H1 (cell line): ENCODE data around the gene QPCT. TPM values are rescaled to one million over a fixed set of nuclear protein-coding genes. Genes with fewer than 3 reads are reported as not detected.

Experiments
- CTCF ChIA-PET: fragments of 300-600 bp; sonication (Branson Sonifier 250); formaldehyde crosslinking; loops from one replicate; lab custom pipeline; 2021; ENCODE audit not compliant: partially characterized antibody; lab: Charles Lee
- POLR2A ChIA-PET: fragments of 300-600 bp; sonication (Branson Sonifier 250); formaldehyde crosslinking; loops from one replicate; lab custom pipeline; 2021; ENCODE audit warnings: inconsistent platforms; ENCODE audit not compliant: partially characterized antibody; lab: Charles Lee
- DNase-seq, 2 experiments: peaks; one replicate each; pipeline versions ENCODE4 v3.0.0 to v3.0.0-alpha.2; 2010 to 2022; ENCODE audit warnings: low spot score in 2 of 2, low read depth in 1 of 2, mixed read lengths in 1 of 2
- FAIRE-seq: peaks from 2 replicates; lab custom pipeline; 2011; peaks lifted over from hg19 to GRCh38; lab: Jason Lieb, UNC
- H2AFZ ChIP-seq: 2 replicates; pipeline ENCODE4 v1.8.1; 2012; ENCODE audit warnings: low read length, inconsistent platforms
- H2AK5ac ChIP-seq: 2 replicates; pipeline ENCODE4 v1.6.1; 2013; ENCODE audit warnings: low read depth, low read length
- H2BK120ac ChIP-seq: replicated peaks from 2 replicates; pipeline ENCODE3; 2013; ENCODE audit warnings: low read depth, low read length, inconsistent platforms
- H2BK12ac ChIP-seq: 2 replicates; pipeline ENCODE4 v1.6.1; 2013; ENCODE audit warnings: low read depth, low read length
- H2BK15ac ChIP-seq: 2 replicates; pipeline ENCODE4 v1.6.1; 2013; ENCODE audit warnings: low read length
- H2BK20ac ChIP-seq: 2 replicates; pipeline ENCODE4 v1.6.1; 2013; ENCODE audit warnings: low read length
- H2BK5ac ChIP-seq: 2 replicates; pipeline ENCODE4 v1.6.1; 2013; ENCODE audit warnings: low read depth, low read length
- H3K14ac ChIP-seq: 2 replicates; pipeline ENCODE4 v1.6.1; 2013; ENCODE audit warnings: inconsistent platforms; ENCODE audit not compliant: insufficient read length
- H3K18ac ChIP-seq: 2 replicates; pipeline ENCODE4 v1.6.1; 2013; ENCODE audit warnings: low read length; ENCODE audit errors: extremely low read depth
- H3K23ac ChIP-seq: 2 replicates; pipeline ENCODE4 v1.6.1; 2013; ENCODE audit warnings: inconsistent platforms; ENCODE audit not compliant: insufficient read length
- H3K23me2 ChIP-seq: 2 replicates; pipeline ENCODE4 v1.6.1; 2013; ENCODE audit warnings: low read depth, low read length
- H3K27ac ChIP-seq: 2 replicates; pipeline ENCODE4 v1.6.1; 2011; ENCODE audit warnings: low read depth, low read length, inconsistent platforms
- H3K27me3 ChIP-seq, 4 experiments: replicated peaks in 1 of 4; 1 replicate in 1 of 4; 2 replicates in 3 of 4; pipeline versions ENCODE4 v1.6.1 to v1.8.1; 2011 to 2013; ENCODE audit warnings: low read length in 3 of 4, mild to moderate bottlenecking in 3 of 4, inconsistent platforms in 2 of 4, mixed read lengths in 2 of 4, moderate library complexity in 1 of 4; ENCODE audit not compliant: control insufficient read depth in 3 of 4, insufficient read depth in 3 of 4; ENCODE audit errors: extremely low read depth in 1 of 4
- H3K36me3 ChIP-seq, 4 experiments: 2 replicates each; pipeline versions ENCODE4 v1.6.1 to v1.8.1; 2011 to 2013; ENCODE audit warnings: mild to moderate bottlenecking in 4 of 4, low read length in 3 of 4, moderate library complexity in 2 of 4, control low read depth in 1 of 4, inconsistent platforms in 1 of 4; ENCODE audit not compliant: insufficient read depth in 4 of 4, control insufficient read depth in 2 of 4
- H3K4ac ChIP-seq: replicated peaks from 2 replicates; pipeline ENCODE3; 2013; ENCODE audit warnings: low read length, low read depth, mixed read lengths, inconsistent platforms; ENCODE audit not compliant: insufficient read length
- H3K4me1 ChIP-seq, 4 experiments: replicated peaks in 1 of 4; 1 replicate in 1 of 4; 2 replicates in 3 of 4; pipeline versions ENCODE4 v1.6.1 to v1.8.1; 2011 to 2013; ENCODE audit warnings: low read length in 3 of 4, inconsistent platforms in 2 of 4, mixed read lengths in 1 of 4; ENCODE audit not compliant: insufficient read depth in 4 of 4, control insufficient read depth in 3 of 4
- H3K4me2 ChIP-seq, 2 experiments: 2 replicates each; pipeline versions ENCODE4 v1.6.1 to v1.8.1; 2011 to 2013; ENCODE audit warnings: low read depth in 2 of 2, low read length in 2 of 2, control low read depth in 1 of 2, inconsistent platforms in 1 of 2, mild to moderate bottlenecking in 1 of 2; ENCODE audit not compliant: insufficient read depth in 1 of 2
- H3K4me3 ChIP-seq, 4 experiments: fragments of 200-600, 300-600 bp in 1 of 4; sonication (generic), shearing (Covaris generic), sonication (Bioruptor Twin) in 1 of 4; 2 replicates each; pipeline versions ENCODE4 v1.5.1 to v1.8.1; 2011 to 2016; ENCODE audit warnings: low read length in 4 of 4, low read depth in 3 of 4, control low read depth in 2 of 4, inconsistent platforms in 2 of 4, mild to moderate bottlenecking in 2 of 4, mixed read lengths in 1 of 4, moderate library complexity in 1 of 4; ENCODE audit not compliant: insufficient read depth in 2 of 4; ENCODE audit errors: extremely low read depth in 1 of 4
- H3K56ac ChIP-seq: replicated peaks from 2 replicates; pipeline ENCODE3; 2013; ENCODE audit warnings: low read depth, mild to moderate bottlenecking, mixed read lengths, low read length, inconsistent platforms; ENCODE audit not compliant: insufficient read length
- H3K79me1 ChIP-seq: 2 replicates; pipeline ENCODE4 v1.6.1; 2013; ENCODE audit warnings: low read depth, low read length, control low read depth
- H3K79me2 ChIP-seq, 2 experiments: 2 replicates each; pipeline versions ENCODE4 v1.6.1 to v1.8.1; 2012 to 2013; ENCODE audit warnings: low read length in 2 of 2, mild to moderate bottlenecking in 2 of 2, inconsistent platforms in 1 of 2; ENCODE audit not compliant: insufficient read depth in 2 of 2, control insufficient read depth in 1 of 2
- H3K9ac ChIP-seq, 4 experiments: replicated peaks in 1 of 4; 1 replicate in 1 of 4; 2 replicates in 3 of 4; pipeline versions ENCODE4 v1.6.1 to v1.8.1; 2011 to 2013; ENCODE audit warnings: low read depth in 3 of 4, low read length in 3 of 4, control low read depth in 2 of 4, mild to moderate bottlenecking in 2 of 4, moderate library complexity in 2 of 4, inconsistent platforms in 1 of 4; ENCODE audit errors: extremely low read depth in 1 of 4
- H3K9me3 ChIP-seq, 2 experiments: 2 replicates each; pipeline versions ENCODE4 v1.6.1 to v1.8.1; 2012 to 2013; ENCODE audit warnings: mild to moderate bottlenecking in 2 of 2, moderate library complexity in 2 of 2, control low read depth in 1 of 2, inconsistent platforms in 1 of 2, low read depth in 1 of 2, low read length in 1 of 2, mixed read lengths in 1 of 2; ENCODE audit not compliant: insufficient read depth in 2 of 2
- H4K20me1 ChIP-seq, 2 experiments: replicated peaks in 1 of 2; 2 replicates each; pipeline versions ENCODE3 to v1.8.1; 2011 to 2013; ENCODE audit warnings: inconsistent platforms in 2 of 2, low read length in 2 of 2, mild to moderate bottlenecking in 1 of 2; ENCODE audit not compliant: insufficient read depth in 2 of 2, control insufficient read depth in 1 of 2
- H4K5ac ChIP-seq: 2 replicates; pipeline ENCODE4 v1.6.1; 2013; ENCODE audit warnings: low read length, low read depth, mixed read lengths, inconsistent platforms; ENCODE audit not compliant: insufficient read length
- H4K8ac ChIP-seq: 2 replicates; pipeline ENCODE4 v1.8.0; 2013; ENCODE audit warnings: mild to moderate bottlenecking, moderate library complexity, low read length, inconsistent platforms; ENCODE audit not compliant: insufficient read depth; ENCODE audit errors: extremely low read depth
- H4K91ac ChIP-seq: replicated peaks from 2 replicates; pipeline ENCODE3; 2013; ENCODE audit warnings: low read length, mixed read lengths, inconsistent platforms; ENCODE audit not compliant: insufficient read length
- ZNF274 ChIP-seq: IDR thresholded peaks from 2 replicates; pipeline ENCODE4 v1.7.0; 2012; ENCODE audit warnings: low read length, borderline replicate concordance; ENCODE audit errors: extremely low read depth
- WGBS, 2 experiments: shearing (Covaris generic) in 1 of 2; methylation state at CpG; one replicate each; pipeline versions ENCODE4 v1.1.6 to v1.1.7; 2013 to 2015; ENCODE audit warnings: low lambda C conversion rate in 2 of 2, mixed read lengths in 2 of 2, inconsistent platforms in 1 of 2, low coverage in 1 of 2, missing lambda C conversion rate in 1 of 2; ENCODE audit not compliant: insufficient replicate concordance in 2 of 2, insufficient coverage in 1 of 2, insufficient read length in 1 of 2; ENCODE audit errors: extremely low coverage in 1 of 2, missing lambda C conversion rate in 1 of 2; 5-methylcytosine and 5-hydroxymethylcytosine counted together
- polyA plus RNA-seq, 7 experiments: library from polyadenylated mRNA; depleted of rRNA in 3 of 7; stranded (reverse) in 5 of 7; unstranded in 2 of 7; fragments of >200 nt in 5 of 7; fragments of 200-250 nt in 2 of 7; gene quantifications; 1 replicate in 5 of 7; 2 replicates in 1 of 7; 4 replicates in 1 of 7; pipeline versions ENCODE4 v1.2.1 to v1.2.3, GENCODE V29; 2011 to 2013; ENCODE audit warnings: missing spikeins in 2 of 7, mixed read lengths in 2 of 7
- total RNA-seq: library from RNA; stranded (reverse); fragmentation: NEBNext Ultra II Directional; extraction: Animal tissue kit (Norgen Biotek cat#: 25700); gene quantifications from 2 replicates; pipeline ENCODE4 v1.2.1, GENCODE V29; 2021

The QPCT gene
- total and polyA plus RNA-seq, 2 of the 8 experiments (the other 6 are each of a cell fraction or from before 2014, with no cell fraction given) = 4.0 to 4.3 TPM

GRCh38 chr2:37306024-37306423 is 38.4 kb upstream of the QPCT start:
- Histone ChIP-seq H4K8ac (no peak overlapping the region), H2BK20ac (no peak overlapping the region), H4K91ac (no peak overlapping the region), H3K23me2 (no peaks in the 10 kb centered on the region), H2BK120ac (no peak overlapping the region), H2BK12ac (no peak overlapping the region), H3K23ac (no peak overlapping the region), H3K79me1 (peaks cover 10% of the 10 kb centered on the region), H2AFZ (no peak overlapping the region), H3K56ac (no peak overlapping the region), H2AK5ac (no peak overlapping the region), H3K27me3 (no peaks in the 10 kb centered on the region), H3K4me1 (no peaks in the 10 kb centered on the region), H3K4me2 (no peak overlapping the region), H3K9ac (no peak overlapping the region), H3K4ac (no peak overlapping the region), H2BK15ac (no peak overlapping the region), H4K5ac (no peak overlapping the region), H4K20me1 (peaks cover 5 to 8% of the 10 kb centered on the region in 2 experiments), H3K4me3 (no peak overlapping the region), H3K79me2 (peaks cover 0 to 94% of the 10 kb centered on the region in 2 experiments; a peak in 3 of 4 replicates), H3K27ac (no peak overlapping the region), H3K9me3 (no peaks in the 10 kb centered on the region), H3K36me3 (no peaks in the 10 kb centered on the region; a peak in 1 of 8 replicates), H3K18ac (no peak overlapping the region), H3K14ac (no peak overlapping the region), H2BK5ac (no peak overlapping the region)
- WGBS, 2 experiments = 88% methylated on average over 3 of the region's 3 CpGs; no CpG with 5 or more reads in 1 of the 2 experiments
- DNase-seq (no peak), FAIRE-seq (no peak)
- CTCF ChIA-PET = no interaction called here
- POLR2A ChIA-PET = no interaction called here
- TF ChIP-seq ZNF274 = no peak
